ENCODE measurements around the gene CAMK2D. TPM values are rescaled to one million over a fixed set of nuclear protein-coding genes. Genes with fewer than 3 reads are reported as not detected.

The CAMK2D gene
- total and polyA plus RNA-seq, 2 donors (not counting 1 experiment from before 2014, with no cell fraction given): 120 to 262 TPM

GRCh38 chr4:113633467-113633866 lies 128.1 kb downstream of the CAMK2D start:
- Histone ChIP-seq H3K9ac (ENCODE audit: insufficient read depth, low read length) (no peak overlapping the region), H3K4me1 (ENCODE audit: control insufficient read depth, extremely low read depth, insufficient read depth, low read length) (peaks cover 20% of the 10 kb centered on the region), H3K27me3 (ENCODE audit: control insufficient read depth, insufficient read depth, low read length) (no peaks in the 10 kb centered on the region), H2AFZ (ENCODE audit: low read length) (no peak overlapping the region), H3K9me3 (ENCODE audit: control insufficient read depth, insufficient read depth, low read depth, low read length) (no peaks in the 10 kb centered on the region), H3K36me3 (ENCODE audit: control insufficient read depth, insufficient read depth, low read length) (no peaks in the 10 kb centered on the region), H3K79me2 (ENCODE audit: control insufficient read depth, insufficient read depth, low read length) (peaks cover 52% of the 10 kb centered on the region), H4K20me1 (ENCODE audit: control insufficient read depth, extremely low read depth, insufficient read depth, low read length) (no peaks in the 10 kb centered on the region), H3K4me3 (replicated peaks in 1 of 4; ENCODE audit: control extremely low read depth in 1 of 4, insufficient read depth in 1 of 4, low read depth in 3 of 4, low read length in 4 of 4) (no peak overlapping the region), H3K4me2 (ENCODE audit: extremely low read depth, insufficient read depth, low read length) (no peak overlapping the region), H3K27ac (ENCODE audit: insufficient read depth, low read length) (no peak overlapping the region)
- no peak for DNase-seq (ENCODE audit: low read depth in 2 of 2)
- TF ChIP-seq EZH2 (IDR thresholded peaks at IDR 0.05; ENCODE audit: low read length, missing control alignments): no peak
- TF ChIP-seq CTCF (conservative IDR thresholded peaks at IDR 0.05 in 1 of 2, IDR thresholded peaks at IDR 0.05 in 1 of 2; ENCODE audit: low read depth in 1 of 2, low read length in 2 of 2): no peak

- no peak for DNase-seq (ENCODE audit: low read depth in 2 of 2)
- H3K79me2 ChIP-seq (ENCODE audit: control insufficient read depth, insufficient read depth, low read length): peaks cover 44% of the 10 kb centered on the region
Measured at GRCh38 chr4:113628711-113629110, 132.8 kb downstream of the CAMK2D start.

GRCh38 chr4:113627321-113627720 lies 134.2 kb downstream of the CAMK2D start:
- H2AFZ ChIP-seq (ENCODE audit: low read length): no peak overlapping the region
- H3K36me3 ChIP-seq (ENCODE audit: control insufficient read depth, insufficient read depth, low read length): no peaks in the 10 kb centered on the region
- no peak for DNase-seq (ENCODE audit: low read depth in 2 of 2)
- no peak overlapping the region for H3K4me2 ChIP-seq (ENCODE audit: extremely low read depth, insufficient read depth, low read length)
- peaks cover 34% of the 10 kb centered on the region for H3K79me2 ChIP-seq (ENCODE audit: control insufficient read depth, insufficient read depth, low read length)
- H3K9me3 ChIP-seq (ENCODE audit: control insufficient read depth, insufficient read depth, low read depth, low read length): no peaks in the 10 kb centered on the region
- H3K27me3 ChIP-seq (ENCODE audit: control insufficient read depth, insufficient read depth, low read length): no peaks in the 10 kb centered on the region
- no peaks in the 10 kb centered on the region for H3K4me1 ChIP-seq (ENCODE audit: control insufficient read depth, extremely low read depth, insufficient read depth, low read length)
- no peak overlapping the region for H3K9ac ChIP-seq (ENCODE audit: insufficient read depth, low read length)
- no peak overlapping the region for H3K4me3 ChIP-seq (replicated peaks in 1 of 4; ENCODE audit: control extremely low read depth in 1 of 4, insufficient read depth in 1 of 4, low read depth in 3 of 4, low read length in 4 of 4)
- TF ChIP-seq EZH2 (IDR thresholded peaks at IDR 0.05; ENCODE audit: low read length, missing control alignments) (no peak), CTCF (conservative IDR thresholded peaks at IDR 0.05 in 1 of 2, IDR thresholded peaks at IDR 0.05 in 1 of 2; ENCODE audit: low read depth in 1 of 2, low read length in 2 of 2) (no peak)
- H4K20me1 ChIP-seq (ENCODE audit: control insufficient read depth, extremely low read depth, insufficient read depth, low read length): no peaks in the 10 kb centered on the region
- H3K27ac ChIP-seq (ENCODE audit: insufficient read depth, low read length): no peak overlapping the region

More at GRCh38 chr4:113628711-113629110, 132.8 kb downstream of the CAMK2D start:
- Histone ChIP-seq H4K20me1 (ENCODE audit: control insufficient read depth, extremely low read depth, insufficient read depth, low read length) (no peaks in the 10 kb centered on the region), H3K36me3 (ENCODE audit: control insufficient read depth, insufficient read depth, low read length) (no peaks in the 10 kb centered on the region), H3K27me3 (ENCODE audit: control insufficient read depth, insufficient read depth, low read length) (no peaks in the 10 kb centered on the region), H2AFZ (ENCODE audit: low read length) (no peak overlapping the region), H3K4me3 (replicated peaks in 1 of 4; ENCODE audit: control extremely low read depth in 1 of 4, insufficient read depth in 1 of 4, low read depth in 3 of 4, low read length in 4 of 4) (no peak overlapping the region), H3K27ac (ENCODE audit: insufficient read depth, low read length) (no peak overlapping the region), H3K9ac (ENCODE audit: insufficient read depth, low read length) (no peak overlapping the region), H3K9me3 (ENCODE audit: control insufficient read depth, insufficient read depth, low read depth, low read length) (no peaks in the 10 kb centered on the region), H3K4me2 (ENCODE audit: extremely low read depth, insufficient read depth, low read length) (no peak overlapping the region), H3K4me1 (ENCODE audit: control insufficient read depth, extremely low read depth, insufficient read depth, low read length) (no peaks in the 10 kb centered on the region)
- TF ChIP-seq EZH2 (IDR thresholded peaks at IDR 0.05; ENCODE audit: low read length, missing control alignments): no peak
- no peak for TF ChIP-seq CTCF (conservative IDR thresholded peaks at IDR 0.05 in 1 of 2, IDR thresholded peaks at IDR 0.05 in 1 of 2; ENCODE audit: low read depth in 1 of 2, low read length in 2 of 2)

All from fibroblast of lung (primary cell).